Fibroblast of pulmonary artery (primary cell): ENCODE results near the gene OLFML2A.

Source experiments
- DNase-seq: peaks from one replicate; pipeline ENCODE4 v3.0.0-alpha.2; 2010; ENCODE audit warnings: low read depth
- H3K4me3 ChIP-seq: replicated peaks from 2 replicates; pipeline ENCODE4 v1.5.1; 2011; ENCODE audit warnings: low read depth, mild to moderate bottlenecking, control low read depth, low read length, moderate library complexity
- TF ChIP-seq, protein P1 (sequence below): IDR thresholded peaks from 2 replicates; pipeline ENCODE4 v1.5.1; 2011; ENCODE audit warnings: mild to moderate bottlenecking, control low read depth, low read length, inconsistent platforms; ENCODE audit errors: missing control alignments

OLFML2A gene

DNA sequence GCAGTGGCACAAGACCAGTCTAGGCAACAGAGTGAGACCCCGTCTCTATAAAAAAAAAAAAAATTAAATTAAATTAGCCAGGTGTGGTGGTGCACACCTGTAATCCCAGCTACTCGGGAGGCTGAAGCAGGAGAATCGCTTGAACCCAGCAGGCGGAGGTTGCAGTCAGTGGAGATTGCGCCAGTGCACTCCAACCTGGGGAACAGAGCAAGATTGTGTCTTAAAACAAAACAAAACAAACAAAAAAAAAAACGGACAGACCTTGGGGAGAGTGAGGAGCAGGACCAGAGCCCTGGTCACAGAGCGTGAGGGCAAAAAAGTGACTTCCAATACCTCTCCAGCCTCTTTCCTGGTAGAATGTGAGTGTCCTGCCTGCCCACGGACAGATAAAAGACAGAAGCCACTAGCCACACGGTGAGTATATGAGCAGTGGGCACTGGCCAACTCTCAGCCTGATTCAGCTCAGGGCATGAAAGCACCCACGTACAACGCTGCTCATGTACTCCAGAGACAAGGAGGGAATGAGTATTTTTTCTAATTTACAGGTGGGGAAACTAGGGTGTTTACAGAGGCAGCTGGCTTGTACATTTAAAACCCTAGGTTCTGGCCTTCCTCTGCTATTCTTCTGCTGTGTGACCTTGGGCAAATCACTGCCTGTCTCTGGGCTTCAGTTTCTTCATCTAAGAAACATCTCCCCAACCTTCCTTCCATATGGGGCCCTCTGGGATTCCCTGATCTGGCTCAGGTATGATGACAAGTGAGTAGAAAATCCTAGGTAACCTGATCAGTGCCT is 1.8 kb downstream of the OLFML2A start:
- TF ChIP-seq, protein P1, sequence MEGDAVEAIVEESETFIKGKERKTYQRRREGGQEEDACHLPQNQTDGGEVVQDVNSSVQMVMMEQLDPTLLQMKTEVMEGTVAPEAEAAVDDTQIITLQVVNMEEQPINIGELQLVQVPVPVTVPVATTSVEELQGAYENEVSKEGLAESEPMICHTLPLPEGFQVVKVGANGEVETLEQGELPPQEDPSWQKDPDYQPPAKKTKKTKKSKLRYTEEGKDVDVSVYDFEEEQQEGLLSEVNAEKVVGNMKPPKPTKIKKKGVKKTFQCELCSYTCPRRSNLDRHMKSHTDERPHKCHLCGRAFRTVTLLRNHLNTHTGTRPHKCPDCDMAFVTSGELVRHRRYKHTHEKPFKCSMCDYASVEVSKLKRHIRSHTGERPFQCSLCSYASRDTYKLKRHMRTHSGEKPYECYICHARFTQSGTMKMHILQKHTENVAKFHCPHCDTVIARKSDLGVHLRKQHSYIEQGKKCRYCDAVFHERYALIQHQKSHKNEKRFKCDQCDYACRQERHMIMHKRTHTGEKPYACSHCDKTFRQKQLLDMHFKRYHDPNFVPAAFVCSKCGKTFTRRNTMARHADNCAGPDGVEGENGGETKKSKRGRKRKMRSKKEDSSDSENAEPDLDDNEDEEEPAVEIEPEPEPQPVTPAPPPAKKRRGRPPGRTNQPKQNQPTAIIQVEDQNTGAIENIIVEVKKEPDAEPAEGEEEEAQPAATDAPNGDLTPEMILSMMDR = no peak
- DNase-seq = no peak

GRCh38 chr9:124779368-124780059 is 2.6 kb downstream of the OLFML2A start:
- no peak overlapping the region for H3K4me3 ChIP-seq
- DNase-seq = peak; percentile 85
- TF ChIP-seq, protein P1 = no peak

More for the DNA sequence above, 1.8 kb downstream of the OLFML2A start:
- H3K4me3 ChIP-seq = no peak overlapping the region

DNA sequence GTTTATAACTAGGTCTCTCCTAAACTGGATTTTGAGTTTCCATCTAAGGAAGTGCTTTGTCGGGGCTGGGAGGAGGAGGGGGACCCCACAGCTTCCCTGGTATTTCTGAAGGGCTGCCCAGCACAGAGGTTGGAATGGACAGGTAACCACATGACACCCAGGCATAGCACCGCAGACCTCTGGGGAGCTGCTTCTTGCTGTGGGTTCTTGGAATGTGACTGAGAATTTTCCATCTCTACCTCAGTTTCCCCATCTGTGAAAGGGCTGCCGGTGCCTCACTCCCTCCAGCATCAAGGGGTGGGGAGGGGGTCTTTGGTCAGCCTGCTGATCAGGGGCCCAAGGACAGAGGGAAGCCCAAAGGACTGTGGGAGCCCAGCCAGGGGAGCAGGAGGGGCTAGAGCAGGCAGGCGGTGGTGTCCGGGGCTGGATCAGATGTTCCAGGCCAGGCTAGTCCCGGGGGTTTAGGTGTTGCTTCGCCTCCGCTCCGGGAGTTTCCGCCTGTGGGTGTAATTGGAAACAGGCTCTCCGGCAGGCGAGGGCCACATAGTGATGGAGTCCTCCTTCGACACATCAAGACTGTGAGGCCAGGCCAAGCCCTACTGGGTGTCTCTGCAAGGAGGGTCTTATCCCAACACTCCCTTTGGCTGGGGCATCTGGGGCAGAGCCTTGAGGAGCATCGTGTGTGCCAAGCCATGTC is 3.3 kb downstream of the OLFML2A start:
- TF ChIP-seq, protein P1 = no peak
- no peak for DNase-seq
- H3K4me3 ChIP-seq = no peak overlapping the region

DNA sequence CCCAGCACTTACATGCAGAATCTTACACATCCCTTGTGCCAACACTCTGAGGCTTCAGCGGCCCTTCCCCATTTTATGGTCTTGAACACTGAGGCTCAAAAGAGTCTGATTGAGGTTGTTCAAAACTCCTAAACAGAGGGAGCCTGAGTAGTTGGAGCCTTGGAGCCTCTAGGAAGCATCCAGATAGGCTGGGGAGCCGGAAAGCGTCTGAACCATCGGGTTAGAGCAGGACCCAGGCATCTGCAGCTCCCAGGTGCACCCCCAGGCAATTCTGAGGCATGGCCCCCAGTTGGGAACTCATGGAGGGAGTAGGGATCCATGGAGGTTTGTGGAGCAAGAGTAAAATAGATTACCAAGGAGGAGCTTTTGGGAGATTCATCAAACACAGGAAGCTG is 3.8 kb downstream of the OLFML2A start:
- TF ChIP-seq, protein P1 = no peak
- no peak overlapping the region for H3K4me3 ChIP-seq
- DNase-seq = no peak

DNA sequence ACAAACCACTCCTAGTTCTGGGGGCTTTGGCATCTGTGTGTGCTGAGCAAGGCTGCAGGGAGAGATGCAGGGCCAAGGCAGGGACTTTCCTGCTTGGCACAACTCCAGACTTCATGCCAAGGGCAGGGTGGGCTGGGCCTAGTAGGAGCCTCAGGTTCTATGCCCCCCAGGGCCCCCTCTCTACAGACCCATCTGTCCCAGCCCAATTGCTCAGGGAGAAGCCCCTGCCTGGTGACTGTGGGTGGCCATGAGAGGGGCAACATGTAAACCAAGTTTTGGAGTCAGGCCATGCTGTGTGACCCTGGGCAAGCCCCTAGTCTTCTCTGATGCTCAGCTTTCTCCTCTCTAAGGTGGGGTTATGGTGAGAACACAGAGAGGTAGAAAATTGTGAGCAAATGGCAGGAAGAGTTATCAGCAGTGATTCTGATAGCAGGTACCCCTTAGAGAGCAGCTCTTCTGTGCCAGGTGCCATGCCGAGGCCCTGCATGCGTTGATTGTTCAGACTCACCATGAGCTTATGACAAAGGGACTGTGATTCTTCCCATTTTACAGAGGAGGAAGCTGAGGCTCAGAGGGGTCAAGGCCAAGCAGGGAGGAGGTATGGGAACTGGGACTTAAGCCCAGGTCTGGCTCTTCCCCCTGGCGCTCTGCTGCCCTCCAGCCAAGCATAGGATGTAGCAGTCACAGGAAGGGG is 5.2 kb downstream of the OLFML2A start:
- H3K4me3 ChIP-seq = no peak overlapping the region
- TF ChIP-seq, protein P1 = no peak
- DNase-seq = no peak

DNA sequence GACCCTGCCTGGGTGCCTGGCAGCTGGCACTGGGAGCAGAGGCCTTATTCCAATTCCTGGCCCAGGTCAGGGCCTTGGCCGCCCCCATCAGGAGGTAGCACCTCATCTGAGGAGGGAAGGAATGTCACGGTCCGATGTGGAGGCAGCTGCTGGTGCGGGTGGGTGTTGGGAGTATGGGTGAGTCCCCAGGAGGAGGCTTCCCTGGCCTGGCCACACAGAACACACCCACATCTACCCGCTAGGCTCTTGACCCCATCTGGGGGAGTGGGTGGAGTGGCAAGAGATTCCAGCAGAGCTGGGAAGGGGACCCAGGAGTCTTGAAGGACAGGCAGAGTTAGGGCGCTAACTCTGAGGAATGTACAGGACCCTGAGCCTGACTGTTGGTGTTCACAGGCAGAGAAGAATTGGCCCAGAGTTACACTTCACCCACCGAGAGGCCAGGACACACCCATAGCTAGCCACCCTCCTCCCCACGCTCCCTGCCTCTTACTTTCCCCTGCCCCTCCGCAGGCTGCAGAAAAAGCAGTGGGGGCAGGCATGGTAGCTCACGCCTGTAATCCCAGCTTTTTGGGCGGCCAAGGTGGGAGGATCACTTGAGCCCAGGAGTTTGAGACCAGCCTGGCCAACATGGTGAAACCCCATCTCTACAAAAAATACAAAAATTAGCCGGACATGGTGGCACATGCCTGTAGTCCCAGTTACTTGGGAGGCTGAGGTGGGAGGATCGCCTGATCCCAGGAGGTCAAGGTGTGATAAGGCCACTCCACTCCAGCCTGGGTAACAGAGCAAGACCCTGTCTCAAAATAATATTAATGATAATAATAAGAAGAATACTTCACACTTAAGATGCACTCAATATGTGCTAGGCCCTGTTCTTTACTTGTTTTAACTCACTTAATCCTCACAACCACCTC is 6.0 kb downstream of the OLFML2A start:
- TF ChIP-seq, protein P1 = no peak
- H3K4me3 ChIP-seq = no peak overlapping the region
- no peak for DNase-seq
